ENCODE data around the gene TRAPPC2L.

TRAPPC2L gene

GRCh38 chr16:88902744-88903143 lies 45.8 kb downstream of the TRAPPC2L start:
- no peak overlapping the region for H3K4me3 ChIP-seq (ENCODE audit: control insufficient read depth, low read depth, low read length)
- TF ChIP-seq CTCF (conservative IDR thresholded peaks at IDR 0.05; ENCODE audit: control insufficient read depth, insufficient read depth, low read depth, low read length): no peak
- no peak for DNase-seq (ENCODE audit: low read depth)

- no peak for TF ChIP-seq CTCF (conservative IDR thresholded peaks at IDR 0.05; ENCODE audit: control insufficient read depth, insufficient read depth, low read depth, low read length)
- DNase-seq (ENCODE audit: low read depth): no peak
- H3K4me3 ChIP-seq (ENCODE audit: control insufficient read depth, low read depth, low read length): no peak overlapping the region
These were observed 46.3 kb downstream of the TRAPPC2L start for GRCh38 chr16:88903267-88903666.

GRCh38 chr16:88904676-88905365 lies 47.9 kb downstream of the TRAPPC2L start:
- no peak for TF ChIP-seq CTCF (conservative IDR thresholded peaks at IDR 0.05; ENCODE audit: control insufficient read depth, insufficient read depth, low read depth, low read length)
- no peak for DNase-seq (ENCODE audit: low read depth)
- H3K4me3 ChIP-seq (ENCODE audit: control insufficient read depth, low read depth, low read length): no peak overlapping the region

- DNase-seq (ENCODE audit: low read depth): no peak
- H3K4me3 ChIP-seq (ENCODE audit: control insufficient read depth, low read depth, low read length): no peak overlapping the region
- no peak for TF ChIP-seq CTCF (conservative IDR thresholded peaks at IDR 0.05; ENCODE audit: control insufficient read depth, insufficient read depth, low read depth, low read length)
These were observed 48.6 kb downstream of the TRAPPC2L start for GRCh38 chr16:88905563-88905962.

- no peak overlapping the region for H3K4me3 ChIP-seq (ENCODE audit: control insufficient read depth, low read depth, low read length)
- TF ChIP-seq CTCF (conservative IDR thresholded peaks at IDR 0.05; ENCODE audit: control insufficient read depth, insufficient read depth, low read depth, low read length): no peak
- no peak for DNase-seq (ENCODE audit: low read depth)
These were observed 49.1 kb downstream of the TRAPPC2L start for GRCh38 chr16:88906020-88906419.

GRCh38 chr16:88906535-88907105 lies 49.7 kb downstream of the TRAPPC2L start:
- no peak for TF ChIP-seq CTCF (conservative IDR thresholded peaks at IDR 0.05; ENCODE audit: control insufficient read depth, insufficient read depth, low read depth, low read length)
- no peak overlapping the region for H3K4me3 ChIP-seq (ENCODE audit: control insufficient read depth, low read depth, low read length)

More at GRCh38 chr16:88906535-88907105, 49.7 kb downstream of the TRAPPC2L start:
- no peak for DNase-seq (ENCODE audit: low read depth)
